ENCODE measurements around the gene TTC1.

GRCh38 chr5:159971514-159971913 is 37.4 kb upstream of the TTC1 start:
- TF ChIP-seq POLR2AphosphoS5 (IDR thresholded peaks at IDR 0.05; ENCODE audit: low read depth, low read length) (no peak), TCF7L2 (IDR thresholded peaks at IDR 0.05; ENCODE audit: low read depth, low read length) (no peak)
- TF ChIP-seq, protein P1, sequence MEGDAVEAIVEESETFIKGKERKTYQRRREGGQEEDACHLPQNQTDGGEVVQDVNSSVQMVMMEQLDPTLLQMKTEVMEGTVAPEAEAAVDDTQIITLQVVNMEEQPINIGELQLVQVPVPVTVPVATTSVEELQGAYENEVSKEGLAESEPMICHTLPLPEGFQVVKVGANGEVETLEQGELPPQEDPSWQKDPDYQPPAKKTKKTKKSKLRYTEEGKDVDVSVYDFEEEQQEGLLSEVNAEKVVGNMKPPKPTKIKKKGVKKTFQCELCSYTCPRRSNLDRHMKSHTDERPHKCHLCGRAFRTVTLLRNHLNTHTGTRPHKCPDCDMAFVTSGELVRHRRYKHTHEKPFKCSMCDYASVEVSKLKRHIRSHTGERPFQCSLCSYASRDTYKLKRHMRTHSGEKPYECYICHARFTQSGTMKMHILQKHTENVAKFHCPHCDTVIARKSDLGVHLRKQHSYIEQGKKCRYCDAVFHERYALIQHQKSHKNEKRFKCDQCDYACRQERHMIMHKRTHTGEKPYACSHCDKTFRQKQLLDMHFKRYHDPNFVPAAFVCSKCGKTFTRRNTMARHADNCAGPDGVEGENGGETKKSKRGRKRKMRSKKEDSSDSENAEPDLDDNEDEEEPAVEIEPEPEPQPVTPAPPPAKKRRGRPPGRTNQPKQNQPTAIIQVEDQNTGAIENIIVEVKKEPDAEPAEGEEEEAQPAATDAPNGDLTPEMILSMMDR (IDR thresholded peaks at IDR 0.05): no peak

Data from Panc1 (cell line).